Brain microvascular endothelial cell (primary cell): ENCODE data around the gene HDAC7.

Experiments used
- DNase-seq: peaks from one replicate; pipeline ENCODE4 v3.0.0-alpha.2; 2020
- H3K27ac ChIP-seq: fragments of 250-450 bp; sonication (Bioruptor Pico); 2 replicates; pipeline ENCODE4 v1.5.1; 2020; ENCODE audit warnings: mild to moderate bottlenecking, moderate library complexity
- H3K27me3 ChIP-seq: fragments of 250-450 bp; sonication (Bioruptor Pico); replicated peaks from 2 replicates; pipeline ENCODE4 v1.5.1; 2020; ENCODE audit warnings: mild to moderate bottlenecking
- H3K36me3 ChIP-seq: fragments of 250-450 bp; sonication (Bioruptor Pico); replicated peaks from 2 replicates; pipeline ENCODE4 v1.5.1; 2020; ENCODE audit warnings: mild to moderate bottlenecking
- H3K4me3 ChIP-seq: 2 replicates; pipeline ENCODE4 v1.5.1; 2011; ENCODE audit warnings: low read depth, mild to moderate bottlenecking, control low read depth, low read length, moderate library complexity
- in situ Hi-C: cut with HindIII; loops from 2 replicates; pipeline ENCODE4 v1.10.0; 2017; ENCODE audit warnings: low sequenced_read_pairs, low pct_ligation_motif_present
- TF ChIP-seq, protein P1 (sequence below): IDR thresholded peaks from 2 replicates; pipeline ENCODE4 v1.5.1; 2011; ENCODE audit warnings: low read depth, mild to moderate bottlenecking, moderate library complexity, low read length, control low read depth, inconsistent platforms; ENCODE audit errors: missing control alignments

The HDAC7 gene

DNA sequence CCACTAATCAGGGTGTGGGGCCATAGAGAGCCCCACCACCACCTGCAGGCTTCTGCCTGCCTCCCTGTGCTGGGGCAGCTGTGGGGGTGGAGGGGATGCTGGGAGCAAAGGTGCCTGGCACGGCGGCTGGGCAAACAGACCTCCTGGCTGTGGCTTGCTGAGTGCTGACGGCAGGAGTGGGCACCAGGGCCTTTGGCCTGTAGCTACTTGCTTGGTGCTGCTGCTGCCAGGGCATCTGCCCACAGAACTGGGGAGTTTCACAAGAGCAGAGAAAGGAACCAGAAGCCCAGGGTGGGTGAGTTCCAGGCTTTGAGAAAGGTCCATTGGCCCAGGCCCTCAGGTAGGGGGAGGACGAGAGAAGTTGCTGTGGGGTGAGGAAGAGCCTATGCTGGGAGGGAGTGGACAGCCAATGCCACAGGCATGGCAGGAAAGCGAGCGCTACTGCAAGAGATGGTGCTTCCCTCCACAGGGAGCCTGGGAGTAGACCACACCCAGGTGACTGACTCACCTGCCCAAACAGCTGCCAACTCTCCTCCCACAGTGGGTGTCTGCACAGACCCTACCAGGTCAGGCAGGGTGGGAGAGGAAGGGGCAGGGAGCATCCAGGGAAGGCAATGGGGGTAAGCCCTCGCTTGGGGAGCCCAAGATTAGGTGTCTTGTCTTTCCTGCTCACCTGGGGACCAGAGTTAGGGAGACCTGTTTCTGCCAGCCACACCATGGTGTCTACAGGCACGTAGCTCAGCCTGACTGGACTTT is 39.0 kb upstream of the HDAC7 start:
- H3K36me3 ChIP-seq, result peaks cover 11% of the 10 kb centered on the region
- in situ Hi-C loops, result no loop called here
- no peaks in the 10 kb centered on the region for H3K27me3 ChIP-seq
- DNase-seq, result no peak
- H3K4me3 ChIP-seq, result no peak overlapping the region
- no peak overlapping the region for H3K27ac ChIP-seq
- TF ChIP-seq, protein P1, sequence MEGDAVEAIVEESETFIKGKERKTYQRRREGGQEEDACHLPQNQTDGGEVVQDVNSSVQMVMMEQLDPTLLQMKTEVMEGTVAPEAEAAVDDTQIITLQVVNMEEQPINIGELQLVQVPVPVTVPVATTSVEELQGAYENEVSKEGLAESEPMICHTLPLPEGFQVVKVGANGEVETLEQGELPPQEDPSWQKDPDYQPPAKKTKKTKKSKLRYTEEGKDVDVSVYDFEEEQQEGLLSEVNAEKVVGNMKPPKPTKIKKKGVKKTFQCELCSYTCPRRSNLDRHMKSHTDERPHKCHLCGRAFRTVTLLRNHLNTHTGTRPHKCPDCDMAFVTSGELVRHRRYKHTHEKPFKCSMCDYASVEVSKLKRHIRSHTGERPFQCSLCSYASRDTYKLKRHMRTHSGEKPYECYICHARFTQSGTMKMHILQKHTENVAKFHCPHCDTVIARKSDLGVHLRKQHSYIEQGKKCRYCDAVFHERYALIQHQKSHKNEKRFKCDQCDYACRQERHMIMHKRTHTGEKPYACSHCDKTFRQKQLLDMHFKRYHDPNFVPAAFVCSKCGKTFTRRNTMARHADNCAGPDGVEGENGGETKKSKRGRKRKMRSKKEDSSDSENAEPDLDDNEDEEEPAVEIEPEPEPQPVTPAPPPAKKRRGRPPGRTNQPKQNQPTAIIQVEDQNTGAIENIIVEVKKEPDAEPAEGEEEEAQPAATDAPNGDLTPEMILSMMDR, result no peak

- in situ Hi-C loops, result no loop called here
- Histone ChIP-seq H3K27me3 (no peaks in the 10 kb centered on the region), H3K27ac (no peak overlapping the region), H3K36me3 (peaks cover 13% of the 10 kb centered on the region), H3K4me3 (no peak overlapping the region)
- TF ChIP-seq, protein P1, result no peak
- DNase-seq, result no peak
Observed at GRCh38 chr12:47856721-47857575, 37.2 kb upstream of the HDAC7 start.

DNA sequence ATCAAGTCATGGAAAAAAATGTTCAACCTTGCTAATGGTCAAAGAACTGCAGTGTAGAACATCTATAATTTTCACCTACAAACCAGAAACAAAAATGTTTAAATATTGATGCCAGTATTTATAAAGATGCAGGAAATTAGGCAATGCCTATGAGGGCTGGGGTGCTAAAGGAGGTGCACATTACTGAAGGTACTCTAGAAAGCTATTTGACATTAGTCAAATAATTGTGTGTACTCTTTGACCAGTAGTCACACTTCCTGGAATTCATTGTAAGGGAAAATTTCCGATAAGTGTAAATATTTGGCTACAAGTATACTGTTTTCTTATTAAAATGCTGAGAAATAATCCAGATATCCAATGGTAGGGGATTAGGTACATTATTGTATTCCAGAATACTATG is 36.4 kb upstream of the HDAC7 start:
- H3K27me3 ChIP-seq, result no peaks in the 10 kb centered on the region
- TF ChIP-seq, protein P1, result no peak
- peaks cover 15% of the 10 kb centered on the region for H3K36me3 ChIP-seq
- no peak for DNase-seq
- H3K27ac ChIP-seq, result no peak overlapping the region
- in situ Hi-C loops, result no loop called here
- no peak overlapping the region for H3K4me3 ChIP-seq

DNA sequence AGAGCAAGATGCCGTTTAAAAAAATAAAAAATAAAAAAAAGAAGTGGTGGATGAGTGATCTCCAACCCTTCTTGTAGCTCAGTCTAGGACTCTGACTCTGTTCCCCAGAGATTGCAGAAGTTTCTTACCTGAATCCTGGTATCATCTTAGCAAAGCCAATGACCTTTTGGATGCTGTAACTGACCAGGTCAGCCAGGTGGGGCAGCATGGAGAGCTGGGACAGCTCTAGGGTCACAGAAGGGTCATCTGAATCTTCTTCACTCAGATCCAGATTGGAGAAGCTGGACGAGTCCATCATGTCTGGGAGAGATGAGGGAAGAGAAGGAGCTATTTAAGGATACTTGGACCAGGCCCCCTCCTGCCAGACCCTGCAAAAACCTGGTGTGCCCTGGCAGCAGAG is 35.8 kb upstream of the HDAC7 start:
- TF ChIP-seq, protein P1, result no peak
- Histone ChIP-seq H3K36me3 (peaks cover 13% of the 10 kb centered on the region), H3K27me3 (no peaks in the 10 kb centered on the region), H3K27ac (no peak overlapping the region), H3K4me3 (no peak overlapping the region)
- in situ Hi-C loops, result no loop called here
- no peak for DNase-seq

GRCh38 chr12:47854531-47854930 is 34.8 kb upstream of the HDAC7 start:
- Histone ChIP-seq H3K36me3 (peaks cover 13% of the 10 kb centered on the region), H3K27ac (no peak overlapping the region), H3K4me3 (no peak overlapping the region), H3K27me3 (no peaks in the 10 kb centered on the region)
- no peak for DNase-seq
- TF ChIP-seq, protein P1, result no peak
- in situ Hi-C loops, result no loop called here
